ENCODE results near the gene ADAM12. TPM values are rescaled to one million over a fixed set of nuclear protein-coding genes. Genes with fewer than 3 reads are reported as not detected.

ADAM12 gene
- total and polyA plus RNA-seq, 2 of the 13 experiments (the other 11 are each of a cell fraction or from before 2014, with no cell fraction given): not detected

DNA sequence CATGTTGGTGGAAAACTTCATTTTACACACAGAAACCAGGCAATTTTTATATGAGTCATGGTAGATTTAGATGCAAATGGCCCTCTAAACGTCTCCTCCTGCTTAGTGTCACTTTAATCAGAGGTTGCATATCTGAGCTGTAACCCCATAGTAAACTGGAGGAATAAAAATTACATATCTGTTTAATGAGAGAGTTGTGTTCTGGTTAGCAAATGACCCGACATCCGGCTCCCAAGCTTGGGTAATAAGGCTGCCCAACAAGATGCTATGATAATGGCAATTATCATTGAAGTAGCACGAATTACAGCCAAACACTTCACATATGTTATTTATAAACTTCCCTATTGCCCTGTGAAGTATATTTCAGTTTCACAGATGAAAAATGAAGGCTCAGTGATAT, 10.6 kb upstream of the ADAM12 start (continued):
- TF ChIP-seq AKNA (CRISPR knock-in tag; IDR thresholded peaks at IDR 0.05; ENCODE audit: borderline replicate concordance): no peak
- TF ChIP-seq NFATC3 (CRISPR knock-in tag; IDR thresholded peaks at IDR 0.05): no peak
- TF ChIP-seq REL (CRISPR knock-in tag; conservative IDR thresholded peaks at IDR 0.05): no peak
- no peak for TF ChIP-seq FOXA3 (CRISPR knock-in tag; IDR thresholded peaks at IDR 0.05)
- TF ChIP-seq, protein P1, sequence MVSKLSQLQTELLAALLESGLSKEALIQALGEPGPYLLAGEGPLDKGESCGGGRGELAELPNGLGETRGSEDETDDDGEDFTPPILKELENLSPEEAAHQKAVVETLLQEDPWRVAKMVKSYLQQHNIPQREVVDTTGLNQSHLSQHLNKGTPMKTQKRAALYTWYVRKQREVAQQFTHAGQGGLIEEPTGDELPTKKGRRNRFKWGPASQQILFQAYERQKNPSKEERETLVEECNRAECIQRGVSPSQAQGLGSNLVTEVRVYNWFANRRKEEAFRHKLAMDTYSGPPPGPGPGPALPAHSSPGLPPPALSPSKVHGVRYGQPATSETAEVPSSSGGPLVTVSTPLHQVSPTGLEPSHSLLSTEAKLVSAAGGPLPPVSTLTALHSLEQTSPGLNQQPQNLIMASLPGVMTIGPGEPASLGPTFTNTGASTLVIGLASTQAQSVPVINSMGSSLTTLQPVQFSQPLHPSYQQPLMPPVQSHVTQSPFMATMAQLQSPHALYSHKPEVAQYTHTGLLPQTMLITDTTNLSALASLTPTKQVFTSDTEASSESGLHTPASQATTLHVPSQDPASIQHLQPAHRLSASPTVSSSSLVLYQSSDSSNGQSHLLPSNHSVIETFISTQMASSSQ (IDR thresholded peaks at IDR 0.05; ENCODE audit: low read depth): no peak
- TF ChIP-seq, protein P1 (CRISPR knock-in tag; IDR thresholded peaks at IDR 0.05; ENCODE audit: borderline replicate concordance): no peak
- no peak for TF ChIP-seq ZNF75D (CRISPR knock-in tag; IDR thresholded peaks at IDR 0.05; ENCODE audit: borderline replicate concordance)
